Muscle of leg (tissue), 11 donors: Measurements from ENCODE around the gene STX8. TPM values are rescaled to one million over a fixed set of nuclear protein-coding genes. Genes with fewer than 3 reads are reported as not detected.

Experiments
- DNase-seq: peaks from one replicate; pipeline ENCODE4 v3.0.0; 2013
- H3K27ac ChIP-seq: one replicate; pipeline ENCODE4 v1.5.1; 2013; ENCODE audit warnings: mild to moderate bottlenecking, low read length, control low read depth
- H3K27me3 ChIP-seq: one replicate; pipeline ENCODE4 v1.6.1; 2013; ENCODE audit warnings: low read length; ENCODE audit not compliant: control insufficient read depth, insufficient read depth
- H3K36me3 ChIP-seq: one replicate; pipeline ENCODE4 v1.6.1; 2013; ENCODE audit warnings: low read length; ENCODE audit not compliant: control insufficient read depth, insufficient read depth
- H3K4me1 ChIP-seq: one replicate; pipeline ENCODE4 v1.6.1; 2013; ENCODE audit warnings: low read length; ENCODE audit not compliant: control insufficient read depth, insufficient read depth
- H3K4me3 ChIP-seq: one replicate; pipeline ENCODE4 v1.5.1; 2013; ENCODE audit warnings: low read length, control low read depth
- H3K9me3 ChIP-seq: replicated peaks from 2 replicates; pipeline ENCODE4 v1.6.1; 2013; ENCODE audit warnings: low read depth, low read length; ENCODE audit not compliant: control insufficient read depth
- WGBS: methylation state at CpG from one replicate; pipeline ENCODE4 v1.1.5; 2013; ENCODE audit warnings: missing lambda C conversion rate; ENCODE audit not compliant: insufficient coverage; 5-methylcytosine and 5-hydroxymethylcytosine counted together
- polyA plus RNA-seq, 8 donors: library from polyadenylated mRNA; unstranded; fragments of 120-200 nt; gene quantifications; one replicate each; pipeline versions ENCODE4 v1.2.1 to v1.2.3, GENCODE V29; 2013; ENCODE audit warnings: inconsistent platforms in 1 of 8, low replicate concordance in 1 of 8; ENCODE audit not compliant: insufficient read length in 8 of 8, insufficient read depth in 1 of 8
- total RNA-seq: library from RNA; stranded (reverse); fragments of 120-200 nt; gene quantifications from one replicate; pipeline ENCODE4 v1.2.4, GENCODE V29; 2013

Gene STX8
- total and polyA plus RNA-seq, 9 donors: 39.1 to 68.8 (median 46.2) TPM

GRCh38 chr17:9298135-9298534 is 277.5 kb downstream of the STX8 start:
- WGBS: 67% methylated on average over 4 of the region's 5 CpGs
- peak; percentile 54 for DNase-seq
- H3K4me3 ChIP-seq: no peak overlapping the region
- H3K9me3 ChIP-seq: no peaks in the 10 kb centered on the region
- H3K36me3 ChIP-seq: no peaks in the 10 kb centered on the region
- H3K27me3 ChIP-seq: no peaks in the 10 kb centered on the region
- no peak overlapping the region for H3K27ac ChIP-seq
- no peaks in the 10 kb centered on the region for H3K4me1 ChIP-seq

DNA sequence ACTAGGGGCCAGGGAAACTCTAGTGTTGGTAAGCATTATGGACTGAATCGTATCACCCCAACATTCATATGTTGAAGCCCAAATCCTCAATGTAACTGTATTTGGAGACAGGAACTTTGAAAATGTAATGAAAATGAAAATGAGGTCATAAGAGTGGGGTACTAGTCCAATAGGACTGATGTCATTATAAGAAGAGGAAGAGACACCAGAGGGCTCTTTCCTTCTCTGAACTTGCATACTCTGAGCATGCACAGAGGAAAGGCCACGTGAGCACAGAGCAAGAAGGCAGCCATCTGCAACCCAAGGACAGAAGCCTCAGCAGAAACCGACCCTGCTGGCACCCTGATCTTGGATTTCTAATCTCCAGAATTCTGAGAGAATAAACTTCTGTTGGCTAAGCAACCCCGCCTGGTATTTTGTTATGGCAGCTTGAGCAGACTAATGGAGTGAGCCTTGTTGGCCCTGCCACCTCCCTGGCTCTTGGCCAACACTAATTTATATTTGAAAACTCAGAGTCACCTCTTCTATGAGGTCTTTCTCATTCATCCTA is 280.9 kb downstream of the STX8 start:
- no peaks in the 10 kb centered on the region for H3K27me3 ChIP-seq
- H3K4me3 ChIP-seq: no peak overlapping the region
- WGBS: 75% methylated on average over 3 of the region's 4 CpGs
- no peak overlapping the region for H3K27ac ChIP-seq
- H3K4me1 ChIP-seq: no peaks in the 10 kb centered on the region
- no peaks in the 10 kb centered on the region for H3K9me3 ChIP-seq
- no peaks in the 10 kb centered on the region for H3K36me3 ChIP-seq
- no peak for DNase-seq

DNA sequence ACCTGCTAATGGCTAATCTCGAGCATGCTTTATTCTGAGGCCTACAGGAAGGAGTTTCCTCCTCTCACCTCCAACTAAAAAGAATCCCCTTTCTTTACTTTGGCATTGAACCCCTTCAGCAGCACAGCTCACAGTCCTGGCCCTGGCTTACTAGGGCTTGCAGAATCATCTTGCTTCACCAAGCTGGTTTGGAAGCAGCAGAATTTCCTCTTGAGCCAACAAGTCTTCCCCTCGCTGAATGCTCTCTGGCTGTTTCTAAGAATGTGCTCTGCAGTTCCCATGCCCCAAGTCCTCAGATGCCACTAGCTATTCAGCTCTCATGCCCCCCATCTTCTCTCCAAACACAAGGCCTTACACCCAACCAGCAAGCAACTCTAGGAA is 283.1 kb downstream of the STX8 start:
- H3K27me3 ChIP-seq: no peaks in the 10 kb centered on the region
- 76% methylated on average over 2 of the region's 2 CpGs for WGBS
- H3K36me3 ChIP-seq: no peaks in the 10 kb centered on the region
- H3K27ac ChIP-seq: no peak overlapping the region
- no peak overlapping the region for H3K4me3 ChIP-seq
- no peaks in the 10 kb centered on the region for H3K9me3 ChIP-seq
- H3K4me1 ChIP-seq: no peaks in the 10 kb centered on the region
- no peak for DNase-seq

- DNase-seq: peak; percentile 34
- Histone ChIP-seq H3K4me3 (no peak overlapping the region), H3K27me3 (no peaks in the 10 kb centered on the region), H3K36me3 (no peaks in the 10 kb centered on the region), H3K9me3 (no peaks in the 10 kb centered on the region), H3K27ac (no peak overlapping the region), H3K4me1 (no peaks in the 10 kb centered on the region)
- WGBS: 60% methylated on average over 4 of the region's 8 CpGs
These were observed 283.6 kb downstream of the STX8 start for GRCh38 chr17:9291912-9292560.

- no peaks in the 10 kb centered on the region for H3K36me3 ChIP-seq
- H3K27me3 ChIP-seq: no peaks in the 10 kb centered on the region
- H3K27ac ChIP-seq: no peak overlapping the region
- no peaks in the 10 kb centered on the region for H3K9me3 ChIP-seq
- DNase-seq: no peak
- H3K4me3 ChIP-seq: no peak overlapping the region
- no CpG with 5 or more reads among the region's 7 CpGs for WGBS
- H3K4me1 ChIP-seq: peaks cover 9% of the 10 kb centered on the region
These were observed 285.4 kb downstream of the STX8 start for GRCh38 chr17:9290226-9290613.

DNA sequence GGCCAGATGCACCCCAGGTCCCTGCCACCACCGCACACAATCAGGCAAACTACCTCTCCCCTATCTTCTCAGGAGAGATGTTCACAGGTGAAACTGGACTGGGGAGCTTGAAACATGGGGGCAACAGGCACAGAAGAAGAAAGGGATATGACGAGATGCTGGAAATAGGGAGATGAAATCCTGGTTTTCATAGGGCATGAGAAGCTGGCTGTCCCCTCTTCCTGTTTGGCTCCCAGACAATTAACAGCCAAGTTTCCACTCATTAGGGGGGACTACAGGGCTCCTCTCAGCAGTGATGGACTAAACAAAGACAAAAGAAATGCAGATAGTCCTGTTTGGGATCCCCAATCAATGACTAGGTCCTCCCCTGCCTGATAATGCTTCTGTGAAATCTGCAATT is 288.3 kb downstream of the STX8 start:
- H3K27ac ChIP-seq: no peak overlapping the region
- H3K4me3 ChIP-seq: no peak overlapping the region
- no CpG with 5 or more reads among the region's 2 CpGs for WGBS
- H3K36me3 ChIP-seq: no peaks in the 10 kb centered on the region
- H3K4me1 ChIP-seq: peaks cover 12% of the 10 kb centered on the region
- DNase-seq: no peak
- no peaks in the 10 kb centered on the region for H3K9me3 ChIP-seq
- H3K27me3 ChIP-seq: no peaks in the 10 kb centered on the region

DNA sequence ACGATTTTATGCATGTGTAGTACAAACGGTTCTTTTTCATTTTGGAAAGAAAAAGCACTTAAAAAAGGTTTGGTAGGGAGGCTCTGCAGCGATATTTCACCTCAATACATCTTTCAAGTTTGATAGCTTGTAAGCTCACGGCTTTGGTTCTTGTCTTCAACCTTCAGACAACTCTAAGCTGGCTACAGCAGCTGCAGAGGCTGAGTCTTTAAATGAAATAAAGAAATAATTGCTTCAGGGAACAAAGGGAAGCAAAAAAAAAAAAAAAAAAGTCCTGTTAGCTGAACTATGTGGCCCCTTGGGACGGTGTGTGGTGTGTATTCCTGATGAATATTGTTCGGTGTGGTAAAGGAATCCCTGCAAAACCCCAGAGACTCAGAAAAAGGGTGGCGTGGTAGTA is 289.2 kb downstream of the STX8 start:
- Histone ChIP-seq H3K4me3 (no peak overlapping the region), H3K36me3 (no peaks in the 10 kb centered on the region), H3K27ac (no peak overlapping the region), H3K4me1 (peaks cover 12% of the 10 kb centered on the region), H3K9me3 (no peaks in the 10 kb centered on the region), H3K27me3 (no peaks in the 10 kb centered on the region)
- WGBS: 75% methylated on average over 1 of the region's 7 CpGs
- peak; percentile 19 for DNase-seq

- H3K36me3 ChIP-seq: no peaks in the 10 kb centered on the region
- no peak overlapping the region for H3K27ac ChIP-seq
These were observed 289.8 kb downstream of the STX8 start for GRCh38 chr17:9285602-9286427.

DNA sequence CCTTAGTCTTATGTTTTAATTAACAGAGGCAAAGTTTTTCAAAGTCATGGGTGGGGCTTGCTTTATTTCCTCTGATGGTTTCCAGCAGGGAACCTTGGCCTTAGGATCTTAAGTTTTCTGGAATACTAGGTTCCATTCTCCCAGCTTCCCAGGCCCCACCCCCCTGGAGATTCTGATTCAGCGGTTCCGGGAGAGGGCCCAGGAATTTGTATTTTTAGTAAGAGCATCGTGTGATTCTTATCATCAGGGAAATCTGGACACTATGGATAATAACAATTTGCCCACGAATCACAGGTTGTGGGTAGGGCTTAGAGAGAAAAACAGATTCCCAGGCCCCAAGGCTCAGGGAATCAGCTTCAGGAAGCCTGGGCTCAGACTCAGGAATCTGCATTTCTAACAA is 290.7 kb downstream of the STX8 start:
- peak; percentile 53 for DNase-seq
- Histone ChIP-seq H3K4me1 (peaks cover 12% of the 10 kb centered on the region), H3K9me3 (no peaks in the 10 kb centered on the region), H3K27ac (no peak overlapping the region), H3K27me3 (no peaks in the 10 kb centered on the region), H3K36me3 (no peaks in the 10 kb centered on the region), H3K4me3 (no peak overlapping the region)
- 54% methylated on average over 2 of the region's 4 CpGs for WGBS

More at GRCh38 chr17:9285602-9286427, 289.8 kb downstream of the STX8 start:
- H3K9me3 ChIP-seq: no peaks in the 10 kb centered on the region
- DNase-seq: peak; percentile 35
- WGBS: 62% methylated on average over 4 of the region's 14 CpGs
- H3K4me3 ChIP-seq: no peak overlapping the region
- no peaks in the 10 kb centered on the region for H3K27me3 ChIP-seq
- peaks cover 12% of the 10 kb centered on the region for H3K4me1 ChIP-seq

- Histone ChIP-seq H3K9me3 (no peaks in the 10 kb centered on the region), H3K27ac (no peak overlapping the region), H3K27me3 (no peaks in the 10 kb centered on the region), H3K4me3 (no peak overlapping the region), H3K4me1 (peaks cover 12% of the 10 kb centered on the region), H3K36me3 (no peaks in the 10 kb centered on the region)
- DNase-seq: peak; percentile 28
- WGBS: no CpG with 5 or more reads among the region's 2 CpGs
These were observed 291.7 kb downstream of the STX8 start for GRCh38 chr17:9283909-9284308.
